ENCODE measurements around the gene AIDA.
"Not testable (repeated sequence)": the region's sequence is repeated elsewhere in the genome, so short reads cannot be mapped to it uniquely, and the experiment has no call there.

Gene AIDA

DNA sequence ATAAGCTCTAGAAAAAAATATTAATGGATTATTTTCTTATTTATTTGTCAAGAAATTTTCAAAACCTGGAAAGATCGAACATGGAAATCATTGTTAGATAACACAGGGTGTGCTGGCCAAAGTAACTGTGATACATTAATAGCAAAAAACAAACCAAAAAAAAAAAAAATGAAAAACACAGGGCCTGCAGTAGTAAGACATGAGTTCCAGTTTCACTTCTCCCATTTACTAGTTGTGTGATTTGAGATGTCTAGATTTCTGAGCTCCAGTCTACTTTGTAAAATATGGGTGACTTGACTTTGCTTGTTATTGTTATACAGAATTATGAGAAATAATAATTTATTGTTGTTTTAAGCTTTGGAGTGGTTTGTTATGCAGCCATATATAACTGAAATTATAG, 38.4 kb upstream of the AIDA start:
- TF ChIP-seq, protein P1, sequence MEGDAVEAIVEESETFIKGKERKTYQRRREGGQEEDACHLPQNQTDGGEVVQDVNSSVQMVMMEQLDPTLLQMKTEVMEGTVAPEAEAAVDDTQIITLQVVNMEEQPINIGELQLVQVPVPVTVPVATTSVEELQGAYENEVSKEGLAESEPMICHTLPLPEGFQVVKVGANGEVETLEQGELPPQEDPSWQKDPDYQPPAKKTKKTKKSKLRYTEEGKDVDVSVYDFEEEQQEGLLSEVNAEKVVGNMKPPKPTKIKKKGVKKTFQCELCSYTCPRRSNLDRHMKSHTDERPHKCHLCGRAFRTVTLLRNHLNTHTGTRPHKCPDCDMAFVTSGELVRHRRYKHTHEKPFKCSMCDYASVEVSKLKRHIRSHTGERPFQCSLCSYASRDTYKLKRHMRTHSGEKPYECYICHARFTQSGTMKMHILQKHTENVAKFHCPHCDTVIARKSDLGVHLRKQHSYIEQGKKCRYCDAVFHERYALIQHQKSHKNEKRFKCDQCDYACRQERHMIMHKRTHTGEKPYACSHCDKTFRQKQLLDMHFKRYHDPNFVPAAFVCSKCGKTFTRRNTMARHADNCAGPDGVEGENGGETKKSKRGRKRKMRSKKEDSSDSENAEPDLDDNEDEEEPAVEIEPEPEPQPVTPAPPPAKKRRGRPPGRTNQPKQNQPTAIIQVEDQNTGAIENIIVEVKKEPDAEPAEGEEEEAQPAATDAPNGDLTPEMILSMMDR (IDR thresholded peaks at IDR 0.05), result no peak
- no peak for DNase-seq (ENCODE audit: low spot score)
- Histone ChIP-seq H3K27ac (no peak overlapping the region), H3K4me3 (no peak overlapping the region)

DNA sequence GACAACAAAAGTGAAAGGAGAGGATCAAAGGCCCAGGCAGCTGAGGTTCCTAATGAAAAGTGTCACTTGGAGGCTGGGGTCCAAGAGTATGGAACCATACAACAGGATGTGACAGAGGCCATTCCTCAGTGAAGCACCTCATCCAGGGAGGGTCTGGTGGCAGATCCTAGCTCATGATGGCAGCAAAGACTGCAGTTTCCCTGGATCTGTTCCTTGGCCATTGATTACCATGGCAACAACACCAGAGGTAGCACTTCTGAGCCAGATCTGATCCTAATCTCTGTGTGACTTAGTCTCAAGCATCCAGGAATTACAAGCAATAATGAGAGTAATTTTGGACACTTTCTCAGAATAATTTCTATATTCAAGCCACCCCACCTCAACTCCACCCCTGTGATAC, 37.6 kb upstream of the AIDA start:
- DNase-seq (ENCODE audit: low spot score), result no peak
- TF ChIP-seq, protein P1 (IDR thresholded peaks at IDR 0.05), result no peak
- Histone ChIP-seq H3K4me3 (no peak overlapping the region), H3K27ac (no peak overlapping the region)

DNA sequence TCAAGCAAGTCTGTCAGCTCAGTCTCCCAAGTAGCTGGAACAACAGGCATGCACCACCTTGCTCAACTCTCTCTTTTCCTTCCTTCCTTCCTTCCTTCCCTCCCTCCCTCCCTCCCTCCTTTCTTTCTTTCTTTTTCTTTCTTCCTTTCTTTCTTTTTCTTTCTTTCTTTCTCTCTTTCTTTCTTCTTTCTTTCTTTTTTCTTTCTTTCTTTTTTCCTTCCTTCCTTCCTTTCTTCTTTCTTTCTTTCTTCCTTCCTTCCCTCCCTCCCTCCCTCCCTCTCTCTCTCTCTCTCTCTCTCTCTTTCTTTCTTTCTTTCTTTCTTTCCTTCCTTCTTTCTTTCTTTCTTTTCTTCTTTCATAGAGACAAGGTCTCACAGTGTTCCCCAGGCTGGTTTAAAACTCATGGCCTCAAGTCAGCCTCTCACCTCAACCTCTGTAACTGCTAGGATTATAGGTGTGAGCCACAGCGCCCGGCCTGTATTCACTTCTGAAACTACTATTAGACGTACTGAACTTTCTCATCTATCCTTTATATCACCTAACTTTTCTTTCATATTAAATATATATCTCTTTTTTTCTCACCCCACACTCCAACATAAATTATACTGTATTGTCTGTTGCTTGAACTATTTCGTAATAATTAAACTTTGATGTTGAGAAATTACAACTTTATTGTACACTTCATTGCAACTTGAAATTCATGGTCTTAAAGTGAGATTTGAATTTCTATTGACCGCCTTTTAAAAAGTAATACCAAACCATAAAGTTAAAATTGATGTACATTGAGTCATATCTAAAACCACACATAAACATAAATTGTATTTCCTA, 29.6 kb upstream of the AIDA start:
- not testable (repeated sequence) for H3K4me3 ChIP-seq, H3K27ac ChIP-seq

DNA sequence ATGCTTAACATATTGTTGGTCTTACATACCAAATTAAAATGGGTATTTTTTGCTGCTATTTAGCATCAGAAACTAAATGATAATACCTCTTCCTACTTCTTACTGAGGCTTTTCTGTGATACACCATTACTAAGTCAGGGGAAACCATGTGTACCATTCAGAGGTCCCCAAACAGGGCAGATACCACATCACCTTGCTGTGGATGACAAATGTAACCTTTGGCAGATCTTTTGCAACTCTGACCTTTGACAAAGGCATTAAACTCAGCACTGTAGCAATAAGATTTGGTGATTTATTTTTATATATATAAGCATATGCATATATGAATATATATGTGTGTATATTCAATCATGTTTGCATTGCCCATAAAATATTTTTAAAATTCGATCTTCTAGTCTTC, 27.6 kb upstream of the AIDA start:
- Histone ChIP-seq H3K27ac (no peak overlapping the region), H3K4me3 (no peak overlapping the region)
- DNase-seq (ENCODE audit: low spot score), result no peak
- TF ChIP-seq, protein P1 (IDR thresholded peaks at IDR 0.05), result no peak

More for the DNA sequence above, 29.6 kb upstream of the AIDA start:
- DNase-seq (ENCODE audit: low spot score), result not testable (repeated sequence)

DNA sequence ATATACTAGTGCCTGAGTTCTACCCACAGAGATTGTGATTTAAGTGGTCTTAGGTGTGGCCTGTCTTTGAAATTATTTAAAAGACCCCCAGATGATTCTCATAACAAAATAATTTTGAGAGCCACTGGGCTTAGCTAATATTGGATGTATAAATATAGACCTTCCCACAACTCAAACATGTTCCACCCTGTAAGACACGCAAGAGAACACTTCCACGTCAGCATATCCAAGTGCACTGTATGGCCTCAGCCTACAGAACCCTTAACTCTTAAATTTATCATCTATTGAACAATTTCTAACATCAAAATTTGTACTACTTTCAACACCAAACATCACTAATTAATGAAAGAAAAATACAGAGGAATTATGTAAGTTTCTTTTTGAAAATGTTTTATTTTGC, 27.2 kb upstream of the AIDA start:
- Histone ChIP-seq H3K27ac (no peak overlapping the region), H3K4me3 (no peak overlapping the region)
- no peak for DNase-seq (ENCODE audit: low spot score)
- TF ChIP-seq, protein P1 (IDR thresholded peaks at IDR 0.05), result no peak

DNA sequence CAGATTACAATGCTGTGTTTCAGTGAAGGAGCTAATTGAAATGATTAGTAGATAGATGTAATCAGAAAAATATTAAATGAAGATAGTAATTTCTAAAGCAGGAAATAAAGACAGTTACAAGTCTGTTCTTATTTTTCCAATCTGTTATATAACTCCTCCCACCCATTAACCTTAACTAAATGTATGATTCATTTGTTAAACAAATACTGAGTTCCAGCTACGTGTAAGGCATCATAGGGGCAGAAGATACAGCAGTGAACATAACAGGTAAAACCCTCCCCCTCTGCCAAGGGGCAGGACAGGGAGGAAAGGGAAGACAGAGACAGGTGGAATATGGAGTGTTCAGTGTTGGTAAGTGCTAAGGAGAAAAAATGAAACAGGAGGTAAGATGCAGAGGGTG, 24.7 kb upstream of the AIDA start, which contains the start of gene FAM177B:
FAM177B (plus strand) TSS at position 231 of the 400 bp plus-strand sequence. CDS start 9,344 bp downstream, outside the sequence.
- Histone ChIP-seq H3K27ac (no peak within 1 kb of the TSS), H3K4me3 (no peak within 1 kb of the TSS)
- DNase-seq (ENCODE audit: low spot score), result no peak
- TF ChIP-seq, protein P1 (IDR thresholded peaks at IDR 0.05), result no peak

DNA sequence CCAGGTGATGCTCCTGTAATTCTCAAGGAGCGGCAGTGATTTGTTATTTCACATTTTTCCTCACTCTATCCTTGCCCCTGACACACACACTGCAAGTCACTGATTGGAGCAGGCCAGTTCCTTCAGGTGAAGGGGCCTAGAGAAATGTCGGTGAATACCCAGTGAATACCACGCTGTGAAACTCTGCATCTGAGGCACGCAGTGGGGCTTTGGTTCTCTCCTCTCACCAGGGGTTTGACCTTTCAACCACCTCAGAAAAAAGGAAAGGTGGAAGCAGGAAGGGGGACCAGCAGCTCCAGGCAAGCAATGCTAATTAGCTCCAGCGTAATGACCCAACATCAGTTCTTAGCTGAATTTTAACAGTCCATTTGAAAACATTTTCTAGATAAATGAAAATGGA, 24.2 kb upstream of the AIDA start:
- Histone ChIP-seq H3K4me3 (no peak overlapping the region), H3K27ac (no peak overlapping the region)
- TF ChIP-seq, protein P1 (IDR thresholded peaks at IDR 0.05), result no peak
- no peak for DNase-seq (ENCODE audit: low spot score)

Data from coronary artery (tissue), 2 donors.